ENCODE results near the gene ONECUT3.
"Not testable (repeated sequence)": the region's sequence is repeated elsewhere in the genome, so short reads cannot be mapped to it uniquely, and the experiment has no call there.

The ONECUT3 gene

GRCh38 chr19:1752757-1753728 is at the start of gene ONECUT3:
Gene ONECUT3, plus strand, starts transcription at chr19:1753506. Its CDS starts 157 bp downstream, at chr19:1753663.
- DNase-seq: no peak

GRCh38 chr19:1704339-1704738 is 49.0 kb upstream of the ONECUT3 start:
- no peak for DNase-seq

- DNase-seq: no peak
These were observed 47.9 kb upstream of the ONECUT3 start for GRCh38 chr19:1705367-1705766.

GRCh38 chr19:1706646-1707045 is 46.7 kb upstream of the ONECUT3 start:
- DNase-seq: not testable (repeated sequence)

- no peak for DNase-seq
These were observed 46.1 kb upstream of the ONECUT3 start for GRCh38 chr19:1707240-1707639.

- DNase-seq: no peak
These were observed 40.1 kb upstream of the ONECUT3 start for GRCh38 chr19:1713170-1713569.

- no peak for DNase-seq
These were observed 37.8 kb upstream of the ONECUT3 start for GRCh38 chr19:1715540-1715939.

GRCh38 chr19:1717200-1717969 is 35.9 kb upstream of the ONECUT3 start:
- DNase-seq: no peak

GRCh38 chr19:1717970-1718264 is 35.4 kb upstream of the ONECUT3 start:
- no peak for DNase-seq

GRCh38 chr19:1718420-1719291 is 34.6 kb upstream of the ONECUT3 start:
- no peak for DNase-seq

GRCh38 chr19:1719519-1719918 is 33.8 kb upstream of the ONECUT3 start:
- no peak for DNase-seq

GRCh38 chr19:1720237-1720636 is 33.1 kb upstream of the ONECUT3 start:
- DNase-seq: no peak

- DNase-seq: no peak
These were observed 27.9 kb upstream of the ONECUT3 start for GRCh38 chr19:1725100-1726064.

- DNase-seq: no peak
These were observed 24.3 kb upstream of the ONECUT3 start for GRCh38 chr19:1728816-1729567.

- DNase-seq: no peak
These were observed 23.8 kb upstream of the ONECUT3 start for GRCh38 chr19:1729568-1729925.

- no peak for DNase-seq
These were observed 23.1 kb upstream of the ONECUT3 start for GRCh38 chr19:1730157-1730556.

- no peak for DNase-seq
These were observed 18.9 kb upstream of the ONECUT3 start for GRCh38 chr19:1734321-1734966.

GRCh38 chr19:1736280-1736679 is 17.0 kb upstream of the ONECUT3 start:
- DNase-seq: no peak

- no peak for DNase-seq
These were observed 16.4 kb upstream of the ONECUT3 start for GRCh38 chr19:1736927-1737326.

GRCh38 chr19:1739960-1740629 is 13.2 kb upstream of the ONECUT3 start:
- DNase-seq: no peak

Measured in NCI-H1417 treated with DMSO at 0.1 percent for 48 hours (cell line).